PC-9 (cell line): ENCODE measurements around the gene GZMM. TPM values are rescaled to one million over a fixed set of nuclear protein-coding genes. Genes with fewer than 3 reads are reported as not detected.

ENCODE experiments used
- BruUV-seq: library from RNA; stranded (reverse); fragments of 400-500 nt; replicated peaks from 2 replicates; lab custom pipeline; 2021; lab: Mats Ljungman, UMichigan
- CTCF ChIA-PET: fragments of 300-600 bp; sonication (Branson Sonifier 250); formaldehyde crosslinking; loops from one replicate; lab custom pipeline; 2022; ENCODE audit warnings: antibody characterized with exemption; lab: Charles Lee
- POLR2A ChIA-PET: fragments of 300-600 bp; sonication (Branson Sonifier 250); formaldehyde crosslinking; loops from one replicate; lab custom pipeline; 2022; ENCODE audit warnings: antibody characterized with exemption; ENCODE audit not compliant: unreplicated experiment; lab: Charles Lee
- DNase-seq, 2 experiments: peaks; one replicate each; pipeline versions ENCODE4 v3.0.0 to v3.0.0-alpha.2; 2015 to 2022; ENCODE audit warnings: mixed read lengths in 1 of 2
- H2AFZ ChIP-seq: fragments of 200-600 bp; sonication (generic); 2 replicates; pipeline ENCODE4 v1.8.1; 2017; ENCODE audit warnings: antibody characterized with exemption
- H3F3A ChIP-seq: fragments of 200-600 bp; sonication (generic); 2 replicates; pipeline ENCODE4 v1.8.1; 2017; ENCODE audit warnings: antibody characterized with exemption, mild to moderate bottlenecking, low read depth; ENCODE audit not compliant: insufficient read depth
- H3K27ac ChIP-seq: fragments of 200-600 bp; sonication (generic); 2 replicates; pipeline ENCODE4 v1.6.1; 2016; ENCODE audit warnings: mixed run types
- H3K27me3 ChIP-seq: fragments of 200-600 bp; sonication (generic); 2 replicates; pipeline ENCODE4 v1.6.1; 2016; ENCODE audit warnings: low read depth, mixed run types; ENCODE audit not compliant: insufficient read depth
- H3K36me3 ChIP-seq: fragments of 200-600 bp; sonication (generic); 2 replicates; pipeline ENCODE4 v1.6.1; 2016; ENCODE audit warnings: low read depth, mixed run types
- H3K4me1 ChIP-seq: fragments of 200-600 bp; sonication (generic); replicated peaks from 2 replicates; pipeline ENCODE4 v1.6.1; 2016; ENCODE audit warnings: mixed run types; ENCODE audit not compliant: insufficient read depth
- H3K4me2 ChIP-seq: fragments of 200-600 bp; sonication (generic); 2 replicates; pipeline ENCODE4 v1.6.1; 2017; ENCODE audit warnings: mixed run types
- H3K4me3 ChIP-seq: fragments of 200-600 bp; sonication (generic); 2 replicates; pipeline ENCODE4 v1.6.1; 2016; ENCODE audit warnings: mixed run types
- H3K79me2 ChIP-seq: fragments of 200-600 bp; sonication (generic); 2 replicates; pipeline ENCODE4 v1.6.1; 2017; ENCODE audit warnings: low read depth, mixed run types
- H3K9me2 ChIP-seq: fragments of 200-600 bp; sonication (generic); 2 replicates; pipeline ENCODE4 v1.8.1; 2017; ENCODE audit warnings: mild to moderate bottlenecking; ENCODE audit not compliant: insufficient read depth
- H3K9me3 ChIP-seq: fragments of 200-600 bp; sonication (generic); 2 replicates; pipeline ENCODE4 v1.8.1; 2016; ENCODE audit warnings: low read depth; ENCODE audit not compliant: insufficient read depth
- H4K20me1 ChIP-seq: fragments of 200-600 bp; sonication (generic); 2 replicates; pipeline ENCODE4 v1.8.1; 2017; ENCODE audit not compliant: insufficient read depth
- EZH2 ChIP-seq: fragments of 200-600 bp; sonication (generic); IDR thresholded peaks from 2 replicates; pipeline ENCODE4 v1.8.0; 2017; ENCODE audit warnings: antibody characterized with exemption, low read depth
- intact Hi-C: fragments of 100-400 bp; cut with micrococcal nuclease; formaldehyde crosslinking; loops from one replicate; pipeline ENCODE4 v1.10.0; 2022; ENCODE audit not compliant: unreplicated experiment
- total RNA-seq: library from RNA; stranded (reverse); gene quantifications from 2 replicates; pipeline ENCODE4 v1.2.3, GENCODE V29; 2021
- TF ChIP-seq, protein P1 (sequence below): fragments of 200-600 bp; sonication (generic); conservative IDR thresholded peaks from 2 replicates; pipeline ENCODE4 v1.6.1; 2017; ENCODE audit warnings: mixed run types, antibody characterized with exemption, mild to moderate bottlenecking, moderate library complexity

GZMM gene
- total RNA-seq, 1 experiment from 2014 or later = 0.39 TPM

DNA sequence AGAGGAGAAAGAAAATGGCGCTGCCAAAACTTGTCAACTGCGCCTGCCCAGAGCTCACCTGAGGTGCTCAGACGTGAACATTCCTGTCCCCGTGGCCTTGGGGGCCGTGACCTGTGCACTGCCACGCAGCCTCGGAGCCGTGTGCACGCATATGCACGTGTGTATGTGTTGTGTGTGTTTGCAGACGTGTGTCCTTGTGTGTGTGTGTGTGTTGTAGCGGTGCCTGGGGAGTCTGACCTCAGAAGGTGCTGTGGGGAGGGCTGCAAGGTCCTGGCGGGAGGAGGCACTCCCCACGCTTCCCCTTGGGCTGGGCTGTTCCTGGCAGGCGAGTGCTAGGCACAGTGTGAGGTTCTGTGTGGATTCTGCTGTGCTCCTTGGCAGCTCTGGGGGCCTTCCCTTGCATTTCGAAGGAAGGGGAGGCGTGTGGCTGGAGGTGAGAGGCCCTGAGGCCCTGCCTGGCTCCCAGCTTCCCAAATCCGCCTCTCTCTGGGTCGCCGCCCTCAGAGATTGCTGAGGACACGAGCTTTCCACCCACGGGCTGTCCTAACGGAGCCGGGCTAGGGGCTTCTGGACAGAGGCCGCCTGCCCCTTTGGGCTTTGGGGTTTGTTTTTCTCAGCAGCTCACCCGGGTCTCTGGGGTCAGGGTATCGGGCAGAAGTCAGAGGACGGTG is 33.0 kb downstream of the GZMM start:
- DNase-seq = no peak
- TF ChIP-seq EZH2 = no peak
- TF ChIP-seq, protein P1, sequence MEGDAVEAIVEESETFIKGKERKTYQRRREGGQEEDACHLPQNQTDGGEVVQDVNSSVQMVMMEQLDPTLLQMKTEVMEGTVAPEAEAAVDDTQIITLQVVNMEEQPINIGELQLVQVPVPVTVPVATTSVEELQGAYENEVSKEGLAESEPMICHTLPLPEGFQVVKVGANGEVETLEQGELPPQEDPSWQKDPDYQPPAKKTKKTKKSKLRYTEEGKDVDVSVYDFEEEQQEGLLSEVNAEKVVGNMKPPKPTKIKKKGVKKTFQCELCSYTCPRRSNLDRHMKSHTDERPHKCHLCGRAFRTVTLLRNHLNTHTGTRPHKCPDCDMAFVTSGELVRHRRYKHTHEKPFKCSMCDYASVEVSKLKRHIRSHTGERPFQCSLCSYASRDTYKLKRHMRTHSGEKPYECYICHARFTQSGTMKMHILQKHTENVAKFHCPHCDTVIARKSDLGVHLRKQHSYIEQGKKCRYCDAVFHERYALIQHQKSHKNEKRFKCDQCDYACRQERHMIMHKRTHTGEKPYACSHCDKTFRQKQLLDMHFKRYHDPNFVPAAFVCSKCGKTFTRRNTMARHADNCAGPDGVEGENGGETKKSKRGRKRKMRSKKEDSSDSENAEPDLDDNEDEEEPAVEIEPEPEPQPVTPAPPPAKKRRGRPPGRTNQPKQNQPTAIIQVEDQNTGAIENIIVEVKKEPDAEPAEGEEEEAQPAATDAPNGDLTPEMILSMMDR = no peak
- H3K36me3 ChIP-seq = no peaks in the 10 kb centered on the region; the same call in 1 of the 2 replicates
- H3K9me3 ChIP-seq = no peaks in the 10 kb centered on the region
- H3K79me2 ChIP-seq = peaks cover 79% of the 10 kb centered on the region
- ChIA-PET CTCF (interaction anchor here (0.7 kb wide), 1 partner anchor 70 kb away, joined by 4 read pairs; no protein-coding TSS in a partner anchor), POLR2A (interaction anchor here (0.6 to 1.0 kb wide), 2 partner anchors 21 to 23 kb away, joined by 4 to 8 read pairs; no protein-coding TSS in a partner anchor)
- peak overlapping the region; percentile 43; the same call in 1 of the 2 replicates for H3K4me3 ChIP-seq
- H3K27ac ChIP-seq = peak overlapping the region; percentile 49
- peaks cover 35% of the 10 kb centered on the region for H3K4me1 ChIP-seq
- H3K27me3 ChIP-seq = no peaks in the 10 kb centered on the region
- intact Hi-C loops = loop anchor here (1.0 to 10.0 kb wide), 2 partner anchors 42 to 348 kb away; partner anchors contain the start of gene ARID3A
- H3F3A ChIP-seq = peaks cover 38% of the 10 kb centered on the region
- H2AFZ ChIP-seq = no peak overlapping the region
- BruUV-seq = no TSS peak
- no peaks in the 10 kb centered on the region for H3K9me2 ChIP-seq
- peak overlapping the region; percentile 83 for H3K4me2 ChIP-seq
- H4K20me1 ChIP-seq = peaks cover 72% of the 10 kb centered on the region

DNA sequence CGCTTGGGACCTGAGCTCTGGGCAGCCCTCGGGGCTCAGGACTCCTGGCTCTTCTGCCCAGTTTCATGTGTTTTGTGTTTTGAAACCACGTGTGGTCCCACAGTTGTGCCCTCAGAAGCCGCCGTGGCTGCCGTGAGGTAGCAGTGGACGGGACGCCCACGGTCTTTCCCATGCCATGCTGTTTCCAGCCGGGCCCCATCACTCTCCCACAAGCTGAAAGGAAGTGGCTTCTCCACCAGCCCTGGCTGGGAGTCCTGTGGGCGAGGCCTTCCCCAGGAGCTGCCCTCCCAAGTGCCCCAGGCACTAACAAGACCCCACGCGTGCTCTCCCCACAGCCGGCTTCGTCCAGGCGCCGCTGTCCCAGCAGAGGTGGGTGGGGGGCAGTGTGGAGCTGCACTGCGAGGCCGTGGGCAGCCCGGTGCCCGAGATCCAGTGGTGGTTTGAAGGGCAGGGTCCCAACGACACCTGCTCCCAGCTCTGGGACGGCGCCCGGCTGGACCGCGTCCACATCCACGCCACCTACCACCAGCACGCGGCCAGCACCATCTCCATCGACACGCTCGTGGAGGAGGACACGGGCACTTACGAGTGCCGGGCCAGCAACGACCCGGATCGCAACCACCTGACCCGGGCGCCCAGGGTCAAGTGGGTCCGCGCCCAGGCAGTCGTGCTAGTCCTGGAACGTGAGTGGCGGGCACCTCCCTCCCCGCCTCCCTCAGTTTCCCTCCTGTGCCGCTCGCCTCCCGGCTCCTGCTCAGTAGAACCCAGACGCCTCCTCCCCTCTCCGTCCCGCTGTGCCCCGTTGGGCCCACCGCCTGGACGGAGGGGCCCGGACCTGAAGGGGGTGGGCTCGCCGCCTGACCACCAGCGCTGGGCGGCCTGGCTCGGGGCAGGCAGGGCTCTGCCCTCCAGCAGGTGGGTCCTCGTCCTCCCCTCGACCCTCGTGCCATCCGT is 33.9 kb downstream of the GZMM start:
- no peaks in the 10 kb centered on the region for H3K27me3 ChIP-seq
- ChIA-PET POLR2A (no interaction called here), CTCF (no interaction called here)
- H3K9me3 ChIP-seq = no peaks in the 10 kb centered on the region
- no peak overlapping the region for H2AFZ ChIP-seq
- peaks cover 75% of the 10 kb centered on the region for H4K20me1 ChIP-seq
- peaks cover 76% of the 10 kb centered on the region for H3K79me2 ChIP-seq
- no peaks in the 10 kb centered on the region for H3K9me2 ChIP-seq
- DNase-seq = no peak
- intact Hi-C loops = loop anchor here (10.0 kb wide), 1 partner anchor 347 kb away; the partner anchor contains the start of gene ARID3A
- H3K4me3 ChIP-seq = no peak overlapping the region
- peaks cover 35% of the 10 kb centered on the region for H3K4me1 ChIP-seq
- no peak overlapping the region for H3K27ac ChIP-seq
- peaks cover 39% of the 10 kb centered on the region for H3F3A ChIP-seq
- no TSS peak for BruUV-seq
- no peaks in the 10 kb centered on the region; the same call in 1 of the 2 replicates for H3K36me3 ChIP-seq
- H3K4me2 ChIP-seq = no peak overlapping the region
- TF ChIP-seq, protein P1 = no peak
- TF ChIP-seq EZH2 = no peak
